Neuronal stem cell (in vitro differentiated cells): ENCODE data around the gene NCR3LG1.

Source experiments
- DNase-seq: peaks from one replicate; pipeline ENCODE4 v3.0.0-alpha.2; 2013; ENCODE audit warnings: low spot score
- H2AFZ ChIP-seq: one replicate; pipeline ENCODE4 v1.6.1; 2013; ENCODE audit warnings: mild to moderate bottlenecking, low read length, inconsistent platforms
- H2AK5ac ChIP-seq: 2 replicates; pipeline ENCODE4 v1.6.1; 2013; ENCODE audit warnings: low read depth, mild to moderate bottlenecking, inconsistent platforms, low read length, moderate library complexity, mixed read lengths
- H2BK120ac ChIP-seq: 2 replicates; pipeline ENCODE4 v1.6.1; 2013; ENCODE audit warnings: low read depth, mild to moderate bottlenecking, inconsistent platforms, low read length, moderate library complexity, mixed read lengths
- H2BK12ac ChIP-seq: one replicate; pipeline ENCODE4 v1.6.1; 2013; ENCODE audit warnings: low read length, inconsistent platforms
- H2BK15ac ChIP-seq: 2 replicates; pipeline ENCODE4 v1.6.1; 2013; ENCODE audit warnings: mild to moderate bottlenecking, low read length, inconsistent platforms, mixed read lengths
- H2BK5ac ChIP-seq: one replicate; pipeline ENCODE4 v1.6.1; 2013; ENCODE audit warnings: inconsistent platforms, mild to moderate bottlenecking, low read length, moderate library complexity
- H3K14ac ChIP-seq: one replicate; pipeline ENCODE4 v1.6.1; 2013; ENCODE audit warnings: low read length, inconsistent platforms
- H3K18ac ChIP-seq: 2 replicates; pipeline ENCODE4 v1.6.1; 2013; ENCODE audit warnings: low read length, inconsistent platforms
- H3K23ac ChIP-seq: 2 replicates; pipeline ENCODE4 v1.6.1; 2013; ENCODE audit warnings: low read depth, mild to moderate bottlenecking, mixed read lengths, low read length, inconsistent platforms; ENCODE audit not compliant: poor library complexity
- H3K27ac ChIP-seq: replicated peaks from 3 replicates; pipeline ENCODE4 v1.5.1; 2013; ENCODE audit warnings: low read length, inconsistent platforms
- H3K27me3 ChIP-seq, 3 experiments: 2 replicates each; pipeline ENCODE4 v1.6.1; 2013; ENCODE audit warnings: low read length in 3 of 3, mild to moderate bottlenecking in 2 of 3, inconsistent platforms in 1 of 3, low read depth in 1 of 3, mixed read lengths in 1 of 3, moderate library complexity in 1 of 3; ENCODE audit not compliant: control insufficient read depth in 3 of 3, insufficient read depth in 3 of 3
- H3K36me3 ChIP-seq, 2 donors: replicated peaks in 1 of 2; 2 replicates each; pipeline ENCODE4 v1.6.1; 2013; ENCODE audit warnings: low read length in 2 of 2; ENCODE audit not compliant: control insufficient read depth in 2 of 2, insufficient read depth in 2 of 2
- H3K4ac ChIP-seq: 2 replicates; pipeline ENCODE4 v1.6.1; 2013; ENCODE audit warnings: inconsistent platforms, mild to moderate bottlenecking, low read length, moderate library complexity
- H3K4me1 ChIP-seq, 2 donors: 1 replicate in 1 of 2; 2 replicates in 1 of 2; pipeline ENCODE4 v1.6.1; 2013; ENCODE audit warnings: low read length in 2 of 2, low read depth in 1 of 2; ENCODE audit not compliant: control insufficient read depth in 2 of 2, insufficient read depth in 1 of 2
- H3K4me2 ChIP-seq: one replicate; pipeline ENCODE4 v1.6.1; 2013; ENCODE audit warnings: mild to moderate bottlenecking, low read length, inconsistent platforms; ENCODE audit not compliant: insufficient read depth, poor library complexity, severe bottlenecking
- H3K4me3 ChIP-seq, 2 donors: 2 replicates each; pipeline ENCODE4 v1.5.1; 2013; ENCODE audit warnings: low read length in 2 of 2, mild to moderate bottlenecking in 2 of 2, inconsistent platforms in 1 of 2, moderate library complexity in 1 of 2
- H3K79me1 ChIP-seq: one replicate; pipeline ENCODE4 v1.6.1; 2013; ENCODE audit warnings: low read depth, mild to moderate bottlenecking, inconsistent platforms, low read length, moderate library complexity
- H3K9ac ChIP-seq: one replicate; pipeline ENCODE4 v1.6.1; 2013; ENCODE audit warnings: mild to moderate bottlenecking, low read depth, low read length, inconsistent platforms; ENCODE audit not compliant: poor library complexity
- H3K9me3 ChIP-seq, 2 donors: replicated peaks in 1 of 2; 2 replicates each; pipeline versions ENCODE3 to v1.6.1; 2013; ENCODE audit warnings: low read length in 2 of 2, mild to moderate bottlenecking in 2 of 2, inconsistent platforms in 1 of 2, low read depth in 1 of 2, mixed read lengths in 1 of 2, moderate library complexity in 1 of 2; ENCODE audit not compliant: control insufficient read depth in 2 of 2, insufficient read depth in 1 of 2
- H4K8ac ChIP-seq: one replicate; pipeline ENCODE4 v1.6.1; 2013; ENCODE audit warnings: low read depth, mild to moderate bottlenecking, inconsistent platforms, low read length, moderate library complexity
- H4K91ac ChIP-seq: one replicate; pipeline ENCODE4 v1.6.1; 2013; ENCODE audit warnings: low read length, low read depth, mild to moderate bottlenecking, inconsistent platforms; ENCODE audit not compliant: poor library complexity
- WGBS, 2 donors: extraction: QIAGEN DNeasy Blood & Tissue Kit; methylation state at CpG; one replicate each; pipeline ENCODE4 v1.1.7; 2013; ENCODE audit warnings: missing lambda C conversion rate in 2 of 2, mixed read lengths in 1 of 2; ENCODE audit not compliant: insufficient read length in 2 of 2, insufficient replicate concordance in 1 of 2; ENCODE audit errors: extremely low coverage in 2 of 2; 5-methylcytosine and 5-hydroxymethylcytosine counted together

NCR3LG1 gene

GRCh38 chr11:17385492-17385891 is 33.9 kb downstream of the NCR3LG1 start:
- peaks cover 0 to 6% of the 10 kb centered on the region in 2 donors for H3K36me3 ChIP-seq
- no peak overlapping the region for H3K4me3 ChIP-seq
- H4K91ac ChIP-seq: no peak overlapping the region
- H3K4me2 ChIP-seq: no peak overlapping the region
- H3K27ac ChIP-seq: no peak overlapping the region
- no peak overlapping the region for H3K14ac ChIP-seq
- no peak for DNase-seq
- H2BK12ac ChIP-seq: no peak overlapping the region
- H2BK5ac ChIP-seq: no peak overlapping the region
- no peak overlapping the region for H2AK5ac ChIP-seq
- no peak overlapping the region for H2BK15ac ChIP-seq
- H3K23ac ChIP-seq: peak overlapping the region; percentile 1
- H3K18ac ChIP-seq: no peak overlapping the region
- no peaks in the 10 kb centered on the region for H3K79me1 ChIP-seq
- no peak overlapping the region for H4K8ac ChIP-seq
- peak overlapping the region; percentile 14 for H3K9ac ChIP-seq
- no peak overlapping the region for H2AFZ ChIP-seq
- peaks cover 2 to 5% of the 10 kb centered on the region in 2 donors for H3K4me1 ChIP-seq
- no CpG with 5 or more reads among the region's 5 CpGs for WGBS, 2 donors
- H3K27me3 ChIP-seq: peaks cover 0 to 21% (median 3%) of the 10 kb centered on the region in 3 experiments
- no peak overlapping the region for H3K4ac ChIP-seq
- H2BK120ac ChIP-seq: no peak overlapping the region
- H3K9me3 ChIP-seq: peaks cover 5 to 8% of the 10 kb centered on the region in 2 donors

GRCh38 chr11:17385926-17386325 is 34.3 kb downstream of the NCR3LG1 start:
- no peak overlapping the region for H3K4ac ChIP-seq
- no CpG with 5 or more reads among the region's 6 CpGs for WGBS, 2 donors

GRCh38 chr11:17386331-17387084 is 34.9 kb downstream of the NCR3LG1 start:
- Histone ChIP-seq H2AFZ (peak overlapping the region; percentile 43), H3K4ac (no peak overlapping the region), H2AK5ac (peak overlapping the region; percentile 66), H2BK120ac (peak overlapping the region; percentile 7), H4K91ac (peak overlapping the region; percentile 13), H3K18ac (peak overlapping the region; percentile 67), H2BK12ac (no peak overlapping the region), H3K27ac (no peak overlapping the region), H3K4me2 (no peak overlapping the region), H4K8ac (no peak overlapping the region), H2BK5ac (no peak overlapping the region), H3K23ac (peak overlapping the region; percentile 52), H3K79me1 (no peaks in the 10 kb centered on the region), H3K27me3 (peaks cover 0 to 31% (median 5%) of the 10 kb centered on the region in 3 experiments), H3K36me3 (no peaks in the 10 kb centered on the region), H3K9ac (peak overlapping the region; percentile 10), H3K4me1 (peaks cover 2 to 5% of the 10 kb centered on the region in 2 donors), H3K4me3 (no peak overlapping the region), H3K9me3 (peaks cover 5 to 8% of the 10 kb centered on the region in 2 donors), H3K14ac (no peak overlapping the region), H2BK15ac (peak overlapping the region; percentile 80)
- no peak for DNase-seq
- WGBS, 2 donors: no CpG with 5 or more reads among the region's 23 CpGs

More at GRCh38 chr11:17385926-17386325, 34.3 kb downstream of the NCR3LG1 start:
- Histone ChIP-seq H2AFZ (peak overlapping the region; percentile 43), H3K9ac (no peak overlapping the region), H3K4me3 (no peak overlapping the region), H3K27ac (no peak overlapping the region), H2BK5ac (no peak overlapping the region), H3K9me3 (peaks cover 5 to 8% of the 10 kb centered on the region in 2 donors), H2BK15ac (no peak overlapping the region), H3K23ac (no peak overlapping the region), H3K79me1 (no peaks in the 10 kb centered on the region), H3K27me3 (peaks cover 0 to 26% (median 3%) of the 10 kb centered on the region in 3 experiments), H3K14ac (no peak overlapping the region), H3K18ac (no peak overlapping the region), H3K4me1 (peaks cover 2 to 5% of the 10 kb centered on the region in 2 donors), H4K91ac (no peak overlapping the region), H2BK120ac (no peak overlapping the region), H3K36me3 (peaks cover 0 to 4% of the 10 kb centered on the region in 2 donors), H2BK12ac (no peak overlapping the region), H2AK5ac (peak overlapping the region; percentile 4), H3K4me2 (no peak overlapping the region), H4K8ac (no peak overlapping the region)
- DNase-seq: no peak

GRCh38 chr11:17387254-17387653 is 35.7 kb downstream of the NCR3LG1 start:
- WGBS, 2 donors: no CpG with 5 or more reads among the region's 20 CpGs
- Histone ChIP-seq H3K4me1 (peaks cover 2 to 5% of the 10 kb centered on the region in 2 donors), H2BK5ac (no peak overlapping the region), H2AFZ (no peak overlapping the region), H3K9ac (no peak overlapping the region), H3K27ac (no peak overlapping the region), H3K4me2 (no peak overlapping the region), H3K4ac (no peak overlapping the region), H4K91ac (peak overlapping the region; percentile 68), H2BK120ac (peak overlapping the region; percentile 7), H3K23ac (peak overlapping the region; percentile 60), H4K8ac (no peak overlapping the region), H2BK12ac (peak overlapping the region; percentile 87), H2BK15ac (peak overlapping the region; percentile 80), H3K14ac (no peak overlapping the region), H3K27me3 (peaks cover 0 to 37% (median 5%) of the 10 kb centered on the region in 3 experiments), H3K79me1 (no peaks in the 10 kb centered on the region), H3K9me3 (peaks cover 5 to 8% of the 10 kb centered on the region in 2 donors), H3K18ac (no peak overlapping the region), H3K4me3 (no peak overlapping the region), H3K36me3 (no peaks in the 10 kb centered on the region), H2AK5ac (peak overlapping the region; percentile 66)
- no peak for DNase-seq
